GM21515 (cell line): ENCODE measurements around the gene TENM4.
"Not testable (repeated sequence)": the region's sequence is repeated elsewhere in the genome, so short reads cannot be mapped to it uniquely, and the experiment has no call there.

Source experiments
- ATAC-seq: cut with Tn5 transposase; IDR thresholded peaks from one replicate; pipeline ENCODE4 v1.9.1; 2021; ENCODE audit not compliant: unreplicated experiment

Gene TENM4

DNA sequence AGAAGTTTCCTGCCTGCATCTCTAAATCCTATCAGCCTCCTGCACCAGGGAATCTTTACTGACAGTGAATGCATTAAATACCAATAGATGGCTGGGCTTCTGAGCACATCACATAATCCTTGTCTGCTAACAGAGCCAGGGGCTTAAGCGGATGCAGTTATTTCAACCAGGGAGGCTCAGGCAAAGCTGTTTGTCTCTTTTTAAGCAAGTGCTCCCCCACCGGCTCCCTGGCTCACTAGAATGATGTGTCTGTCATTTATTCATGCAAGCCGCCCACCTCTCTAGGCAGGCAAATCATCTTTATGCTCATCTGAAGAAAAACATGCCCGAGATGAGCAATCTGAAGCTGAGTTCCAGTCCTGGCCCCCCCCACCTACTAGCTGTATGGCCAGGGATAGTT lies 182.3 kb downstream of the TENM4 start:
- ATAC-seq: no peak

DNA sequence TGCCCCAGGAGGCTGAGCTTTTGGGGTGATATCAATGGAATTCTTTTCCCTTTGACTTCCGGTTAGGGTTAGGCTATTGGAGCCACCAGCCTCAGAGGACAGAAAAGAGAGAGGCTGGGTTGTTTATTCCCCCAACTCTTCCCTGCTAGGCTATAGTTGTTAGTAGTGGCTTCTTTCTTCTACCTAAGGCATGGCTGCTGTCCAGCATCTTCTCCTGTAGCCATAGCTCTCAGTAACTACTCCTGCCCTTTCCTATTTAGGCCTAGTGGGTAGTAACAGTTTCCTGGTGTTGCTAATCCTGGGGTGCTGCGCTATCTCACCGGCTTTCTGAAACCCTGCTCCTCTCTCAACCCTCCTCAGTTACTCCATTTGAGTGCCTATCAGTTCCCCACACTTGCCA lies 184.9 kb downstream of the TENM4 start:
- no peak for ATAC-seq

DNA sequence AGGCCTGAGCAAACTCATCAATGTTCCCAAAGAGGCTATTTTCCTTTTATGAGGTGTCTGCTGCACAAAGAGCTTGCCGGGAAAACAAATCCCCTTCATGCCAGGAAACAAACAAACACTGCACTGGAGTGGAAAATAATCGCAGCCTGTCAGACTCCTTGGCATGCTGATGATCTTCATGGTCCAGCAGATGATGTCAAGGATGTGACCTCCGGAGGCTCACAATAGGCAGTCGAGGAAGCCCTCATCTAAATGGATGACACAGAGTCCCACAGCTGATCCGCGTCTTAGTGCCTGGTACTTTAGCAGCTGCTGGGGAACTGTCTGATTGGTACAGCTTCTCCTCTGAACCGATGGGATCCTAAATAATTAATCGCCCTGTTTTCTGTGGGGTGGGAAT lies 187.6 kb downstream of the TENM4 start:
- no peak for ATAC-seq

DNA sequence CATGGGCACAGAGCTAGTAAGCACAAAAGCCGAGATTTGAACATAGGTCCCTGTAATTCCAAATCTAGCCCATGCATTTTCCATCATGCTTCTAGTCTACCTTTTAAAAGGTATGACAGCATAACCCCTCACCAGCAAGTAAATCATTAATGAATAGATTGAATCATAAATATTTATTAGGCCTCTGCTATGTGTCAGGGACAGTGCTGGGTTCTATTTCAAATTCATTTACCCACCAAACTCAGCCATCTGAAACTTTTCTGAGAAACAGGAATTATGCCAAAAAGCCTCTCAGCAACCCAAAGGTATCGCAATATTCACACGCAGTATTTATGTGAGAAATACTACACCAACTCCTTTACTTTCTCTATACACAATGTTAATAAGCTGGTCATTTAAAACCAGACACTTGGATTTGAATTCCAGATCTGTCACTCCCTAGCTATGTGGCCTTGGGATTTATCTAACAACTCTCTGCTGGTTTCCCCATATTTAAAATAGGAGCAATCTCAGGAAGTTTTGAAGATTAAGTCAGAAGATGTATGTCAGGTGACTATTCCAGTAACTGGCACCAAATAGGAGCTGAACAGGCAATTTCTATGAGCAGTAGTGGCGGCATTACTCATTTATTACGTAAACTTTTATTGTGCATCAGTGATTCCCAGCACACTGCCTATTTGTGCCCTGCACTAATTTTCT lies 191.4 kb downstream of the TENM4 start:
- no peak for ATAC-seq

DNA sequence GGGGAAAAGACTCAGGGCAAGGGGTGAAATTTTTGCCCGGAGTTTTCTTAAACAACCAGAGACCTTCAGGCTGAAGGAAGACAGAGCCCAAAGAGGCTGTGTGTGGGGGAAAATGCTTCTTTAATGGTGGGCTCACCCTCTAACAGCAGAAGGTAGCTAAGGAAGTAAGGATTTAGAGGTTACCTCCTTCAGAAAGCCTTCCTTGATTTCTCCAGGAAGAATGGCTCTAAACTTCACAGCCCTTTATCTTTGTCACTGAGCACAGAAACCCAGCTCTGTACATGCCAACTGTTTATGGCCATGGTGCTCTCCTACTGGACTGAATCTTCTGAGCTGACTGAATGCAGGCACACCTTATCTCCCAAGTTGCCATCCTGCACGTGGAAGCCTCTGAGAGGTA lies 196.0 kb downstream of the TENM4 start:
- ATAC-seq: no peak

DNA sequence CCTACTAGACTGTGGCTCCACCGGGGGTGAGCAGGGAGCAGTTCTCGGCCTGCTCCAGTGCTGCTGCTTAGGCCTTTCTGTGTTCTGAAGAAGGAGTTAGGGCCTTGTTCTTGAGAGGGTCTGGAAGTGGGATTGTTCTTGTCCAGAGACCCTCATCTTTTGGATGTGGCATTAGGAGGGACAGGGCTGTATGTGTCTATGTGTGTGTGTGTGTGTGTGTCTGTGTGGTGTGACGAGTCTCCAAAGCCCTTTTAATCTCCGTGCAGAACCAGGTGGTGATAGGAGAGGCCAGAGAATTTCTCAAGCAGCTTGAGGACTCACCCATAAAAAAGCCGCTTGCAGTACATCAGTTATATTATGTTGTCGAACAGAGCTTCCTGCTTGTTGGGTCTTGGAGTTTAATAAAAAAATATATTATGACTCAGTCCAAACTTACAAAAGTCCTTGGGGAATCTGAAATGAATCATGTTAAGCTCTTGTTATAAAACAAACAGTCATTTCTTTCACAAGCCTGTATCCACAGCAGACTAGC lies 196.5 kb downstream of the TENM4 start:
- ATAC-seq: no peak

DNA sequence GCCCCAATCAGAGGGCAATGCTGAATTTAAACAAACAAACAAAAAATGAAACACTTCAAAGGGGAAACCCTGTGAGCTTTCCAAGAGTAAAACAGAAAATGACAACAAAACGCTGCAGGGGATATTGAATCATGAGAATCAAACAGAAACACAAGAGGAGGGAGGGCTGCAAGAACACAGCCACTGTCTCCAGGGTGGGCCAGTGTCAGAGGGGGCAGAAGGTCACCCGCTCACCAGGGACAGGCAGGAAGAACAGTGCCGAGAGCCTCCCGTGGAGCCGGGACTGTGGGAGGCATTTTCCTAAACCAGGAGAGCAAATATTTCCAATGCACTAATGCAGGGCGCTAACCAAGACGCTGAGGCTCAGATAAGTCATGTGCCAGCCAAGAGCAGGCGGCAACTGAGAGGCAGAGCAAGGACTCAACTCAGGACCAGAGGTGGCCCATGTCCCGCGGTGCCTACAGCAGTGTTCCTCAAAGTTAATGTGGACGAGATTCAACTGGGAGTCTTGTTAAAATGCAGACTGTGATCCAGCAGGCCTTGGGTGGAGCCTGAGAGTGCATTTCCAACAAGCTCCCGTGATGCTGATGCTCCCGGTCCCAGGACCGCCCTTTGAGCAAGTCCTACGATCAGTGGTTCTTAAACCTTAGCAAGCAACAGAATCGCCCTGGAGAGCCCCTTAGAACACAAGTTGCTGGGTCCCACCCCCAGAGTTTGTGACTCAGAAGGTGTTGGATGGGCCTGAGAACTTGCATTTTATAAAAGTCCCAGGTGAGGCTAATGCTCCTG lies 197.2 kb downstream of the TENM4 start:
- ATAC-seq: no peak

DNA sequence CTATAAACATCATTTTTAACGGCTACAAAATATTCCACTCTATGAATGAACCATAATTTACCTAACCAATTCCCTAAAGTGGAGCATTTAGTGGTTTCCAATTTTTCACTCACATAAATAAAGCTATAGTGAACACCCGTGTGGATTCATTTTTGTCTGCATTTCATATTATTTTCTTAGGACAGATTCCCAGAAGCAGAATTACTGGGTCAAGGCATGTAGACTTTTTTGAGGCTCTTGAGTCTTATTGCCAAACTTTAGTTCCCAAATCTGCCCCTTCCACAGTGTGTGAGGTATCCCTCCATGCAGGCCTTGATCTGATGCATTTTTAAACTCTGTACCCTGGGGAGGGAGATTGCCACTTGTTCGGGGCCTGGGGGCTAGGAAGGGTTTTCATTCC lies 198.2 kb downstream of the TENM4 start:
- ATAC-seq: no peak

DNA sequence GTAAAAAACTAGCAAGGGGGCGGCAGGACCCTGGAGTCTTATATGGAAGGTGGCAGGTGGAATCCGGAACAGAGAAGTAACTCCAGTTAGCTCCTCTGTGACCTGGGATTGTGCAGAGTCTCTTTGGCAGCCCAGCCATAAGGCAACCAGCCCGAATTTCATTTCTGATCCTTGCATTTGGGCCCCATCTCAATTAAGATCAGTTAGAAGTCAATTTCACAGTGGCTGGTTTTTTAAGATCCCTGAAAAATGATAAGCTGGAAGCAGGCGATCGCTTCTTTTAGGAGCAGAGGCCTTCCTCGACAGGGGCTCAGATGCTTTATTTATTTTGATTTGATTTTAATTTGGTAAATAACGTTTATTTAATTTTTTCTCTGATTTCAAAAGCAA lies 199.0 kb downstream of the TENM4 start:
- no peak for ATAC-seq

DNA sequence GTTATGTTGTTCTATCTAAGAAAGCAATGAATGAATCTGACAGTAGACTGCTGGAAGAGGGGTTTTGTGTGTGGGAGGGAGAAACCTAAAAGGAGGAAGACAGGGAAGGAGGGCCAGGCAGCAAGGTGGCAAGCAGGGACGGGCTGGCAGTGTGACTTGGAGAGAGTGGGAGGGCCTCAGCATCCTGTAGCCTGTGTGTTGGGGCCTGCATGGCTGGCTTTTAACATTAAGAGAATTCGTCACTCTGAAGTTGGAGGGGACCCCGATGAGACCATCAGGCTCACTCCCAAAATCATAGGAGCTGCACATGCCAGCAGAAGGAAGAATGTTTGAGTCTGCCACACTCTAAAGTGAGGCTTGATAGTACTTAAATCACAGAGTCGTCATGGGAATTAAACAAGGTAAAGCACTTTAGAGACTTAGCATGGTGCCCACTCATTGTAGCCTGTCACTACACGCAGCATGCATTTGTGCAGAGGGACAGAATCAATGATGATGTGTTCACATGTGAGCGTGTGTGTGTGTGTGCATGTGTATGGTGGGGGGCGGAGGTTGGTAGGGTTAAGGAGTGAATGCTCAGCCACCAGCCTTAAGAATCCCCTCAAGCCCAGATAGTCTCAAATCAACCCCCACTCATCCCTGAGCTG lies 199.5 kb downstream of the TENM4 start:
- no peak for ATAC-seq

DNA sequence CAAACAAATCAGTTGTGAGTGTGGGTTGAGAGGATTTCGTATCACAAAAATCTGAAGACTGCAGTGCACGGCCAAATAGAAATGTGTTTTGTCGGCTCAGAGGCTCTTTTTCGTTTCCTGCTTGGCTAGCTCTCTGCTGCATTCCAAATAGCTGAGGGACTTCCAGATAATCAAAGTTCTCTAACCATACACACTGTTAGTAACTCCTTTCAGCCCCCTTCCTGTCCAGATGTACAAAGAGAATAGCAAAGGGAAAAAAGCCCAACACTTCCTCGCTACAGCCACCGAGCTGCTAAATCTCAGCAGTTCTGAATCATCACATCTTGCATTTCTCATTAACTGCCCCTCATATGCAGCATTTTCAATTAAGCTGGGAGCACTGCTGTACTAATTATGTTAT lies 203.1 kb downstream of the TENM4 start:
- ATAC-seq: no peak

DNA sequence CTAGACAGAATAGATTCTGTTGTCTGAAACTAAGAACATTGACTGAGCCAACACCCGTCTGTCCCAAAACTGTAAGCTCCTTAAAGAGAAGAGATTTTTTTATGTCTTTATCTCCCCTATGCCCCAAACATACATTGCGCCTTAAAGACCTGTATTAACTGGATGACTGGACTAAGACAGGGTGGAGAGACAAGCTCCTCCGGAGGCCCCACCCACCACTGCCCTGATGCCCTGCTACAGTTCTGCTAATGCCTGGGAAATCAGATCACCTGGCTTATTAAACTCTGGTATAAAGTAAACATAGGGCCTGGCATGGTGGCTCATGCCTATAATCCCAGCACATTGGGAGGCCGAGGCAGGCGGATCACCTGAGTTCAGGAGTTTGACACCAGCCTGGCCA lies 203.7 kb downstream of the TENM4 start:
- no peak for ATAC-seq

DNA sequence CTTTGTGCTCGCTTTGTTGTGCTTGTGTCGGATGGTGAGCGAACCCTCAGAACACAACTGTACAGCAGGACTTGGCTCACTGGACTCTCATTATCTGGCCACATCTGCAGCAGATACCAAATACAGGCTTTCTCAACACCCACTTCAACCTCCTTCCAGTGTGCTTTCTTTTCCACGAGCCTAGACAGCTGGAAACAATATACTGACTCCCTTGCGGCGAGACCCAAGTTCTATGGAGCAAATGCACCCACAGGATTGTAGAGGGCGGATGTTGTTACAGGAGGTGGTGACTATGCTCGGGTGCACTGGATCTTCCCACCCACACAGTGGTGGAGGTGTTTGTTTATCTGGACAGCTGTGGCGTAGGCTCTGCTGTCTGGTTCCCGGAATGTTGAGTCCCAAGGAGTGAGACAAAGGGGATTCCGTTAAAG lies 204.3 kb downstream of the TENM4 start:
- no peak for ATAC-seq

DNA sequence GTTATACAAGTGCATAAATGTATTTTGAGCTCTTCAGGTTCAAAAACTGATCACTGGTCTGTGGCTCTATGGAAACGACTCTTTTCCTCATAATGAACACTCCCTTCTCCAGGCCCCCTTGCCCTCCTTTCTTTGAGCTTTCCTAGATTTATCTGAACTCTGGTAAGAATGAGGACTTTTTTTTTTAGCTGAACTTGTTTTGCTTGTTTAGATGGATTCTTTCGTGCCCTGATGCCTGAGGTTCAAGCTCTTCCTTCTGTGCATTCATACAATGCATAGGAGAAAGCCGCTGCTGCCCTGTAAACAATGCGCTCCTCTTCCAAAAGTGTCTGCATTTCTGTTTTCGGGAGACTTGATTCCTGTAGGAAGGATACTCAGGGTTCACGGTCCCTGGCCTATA lies 205.1 kb downstream of the TENM4 start:
- ATAC-seq: no peak

DNA sequence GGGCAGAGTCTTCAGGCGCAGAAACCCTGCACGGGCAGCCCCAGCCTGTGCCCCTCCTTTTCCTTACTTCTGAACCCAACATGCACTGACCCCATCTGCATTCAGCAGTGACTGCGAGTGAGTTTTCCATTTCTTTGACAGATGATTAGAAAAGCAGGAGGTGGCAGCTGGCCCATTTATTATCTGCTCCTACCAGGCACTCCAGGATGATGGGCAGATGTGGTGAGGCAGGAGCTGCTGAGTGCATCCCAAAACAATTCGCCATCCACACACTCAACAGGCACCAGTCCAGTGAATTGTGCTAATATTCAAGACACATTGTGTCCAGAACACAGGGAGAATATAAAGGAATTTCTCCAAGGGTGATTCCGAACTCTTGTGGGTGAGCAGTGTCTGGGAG lies 208.5 kb downstream of the TENM4 start:
- no peak for ATAC-seq

DNA sequence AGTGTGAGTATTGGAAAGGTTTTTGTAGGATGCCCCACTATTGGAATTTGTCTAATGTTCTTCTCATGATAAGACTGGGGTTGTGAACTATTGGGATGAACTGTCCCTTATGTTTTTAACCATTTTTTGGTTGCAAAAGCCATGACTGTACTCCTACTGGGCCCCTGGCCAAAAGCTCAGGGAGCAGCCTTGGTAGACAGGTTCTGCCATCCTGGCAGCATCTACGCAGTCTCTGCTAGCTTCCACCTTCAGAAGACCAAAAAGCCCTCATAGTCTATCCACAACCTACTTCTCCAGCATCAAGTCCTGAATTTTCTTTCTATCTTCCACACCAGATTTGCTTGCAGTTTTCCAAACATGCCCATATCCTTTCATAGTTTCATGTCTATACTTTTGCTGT lies 211.8 kb downstream of the TENM4 start:
- ATAC-seq: no peak

DNA sequence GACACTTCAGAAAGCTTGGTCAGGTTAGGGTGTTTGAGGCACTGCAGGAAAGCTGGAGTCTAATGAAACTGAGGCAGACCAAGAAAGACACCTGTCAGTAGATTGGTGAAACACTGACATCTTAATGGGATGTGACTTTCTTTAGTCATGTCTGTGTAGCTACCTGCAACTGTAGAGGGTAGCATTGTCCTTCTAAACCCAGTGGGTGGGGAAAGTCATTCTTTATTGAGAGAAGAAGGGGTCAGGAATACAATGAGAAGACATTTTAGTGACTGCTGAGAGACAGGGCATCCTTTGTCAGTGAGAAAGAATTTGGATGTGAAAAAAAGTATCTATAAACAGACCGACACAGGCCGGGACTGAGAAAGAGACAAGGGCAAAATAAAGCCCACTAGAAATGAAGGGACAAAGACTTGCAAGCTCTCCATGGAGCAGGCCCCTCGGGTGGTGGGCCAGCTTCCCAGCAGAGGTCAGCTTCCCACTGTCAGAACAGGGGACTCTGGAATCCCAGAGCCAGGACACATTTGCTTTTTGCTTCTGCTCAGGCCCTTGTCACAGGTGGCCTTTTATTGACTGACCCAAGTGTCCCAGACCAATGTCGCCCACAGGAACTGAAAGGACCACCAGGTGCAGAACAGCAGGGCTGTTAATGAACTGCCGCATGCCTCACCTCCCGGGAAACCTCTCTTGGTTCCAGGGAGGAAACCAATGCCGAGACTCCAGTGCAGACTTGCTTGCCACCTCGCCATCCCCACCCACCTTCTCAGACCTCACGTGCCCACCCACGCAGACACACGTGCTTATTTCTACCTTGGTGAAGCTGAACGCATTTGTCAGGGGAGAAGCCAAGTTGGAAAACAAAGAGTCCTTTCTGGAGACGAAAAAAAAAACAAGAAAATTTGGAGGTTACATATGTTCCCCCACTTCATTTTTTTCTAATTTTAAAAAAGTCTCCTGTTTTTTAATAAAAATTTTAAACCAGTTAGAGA lies 212.8 kb downstream of the TENM4 start:
- ATAC-seq: no peak

DNA sequence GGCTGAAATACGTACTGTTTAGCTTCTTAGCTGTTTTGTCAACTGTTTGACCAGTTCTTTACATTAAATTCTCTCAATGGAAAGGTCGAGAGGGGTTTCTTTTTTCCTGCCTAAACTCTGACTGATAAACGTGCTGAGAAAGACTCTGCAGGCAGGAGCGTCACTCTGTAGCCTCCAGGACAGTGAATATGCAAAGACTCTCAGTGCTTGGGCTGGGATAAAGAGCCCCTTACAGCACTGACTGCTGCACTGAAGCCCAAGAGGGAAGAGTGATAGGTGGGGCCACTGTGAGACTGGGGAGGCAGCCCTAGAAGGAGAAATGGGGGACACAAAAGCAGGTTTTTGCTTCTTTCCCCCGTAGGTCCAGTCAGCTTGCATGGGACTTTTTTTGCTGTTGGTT lies 213.5 kb downstream of the TENM4 start:
- no peak for ATAC-seq

DNA sequence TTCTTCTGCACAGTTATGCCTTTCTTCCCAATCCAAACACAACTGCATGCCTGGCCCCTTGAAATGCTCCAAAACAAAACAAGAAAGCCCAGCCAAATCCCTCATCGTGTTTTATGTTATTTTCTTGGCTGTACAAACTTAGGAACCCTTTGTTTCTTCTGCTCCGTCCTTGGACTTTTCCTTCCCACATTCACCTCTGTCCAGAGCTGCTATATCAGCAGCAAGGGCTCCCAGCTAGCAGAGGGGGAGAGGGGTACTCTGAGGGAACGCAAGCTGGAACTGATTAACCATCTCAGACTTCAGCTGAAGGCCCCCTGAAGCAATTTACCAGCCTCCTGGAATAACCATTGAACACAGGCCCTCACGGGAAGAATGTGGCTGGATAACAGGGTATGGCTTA lies 214.7 kb downstream of the TENM4 start:
- no peak for ATAC-seq

DNA sequence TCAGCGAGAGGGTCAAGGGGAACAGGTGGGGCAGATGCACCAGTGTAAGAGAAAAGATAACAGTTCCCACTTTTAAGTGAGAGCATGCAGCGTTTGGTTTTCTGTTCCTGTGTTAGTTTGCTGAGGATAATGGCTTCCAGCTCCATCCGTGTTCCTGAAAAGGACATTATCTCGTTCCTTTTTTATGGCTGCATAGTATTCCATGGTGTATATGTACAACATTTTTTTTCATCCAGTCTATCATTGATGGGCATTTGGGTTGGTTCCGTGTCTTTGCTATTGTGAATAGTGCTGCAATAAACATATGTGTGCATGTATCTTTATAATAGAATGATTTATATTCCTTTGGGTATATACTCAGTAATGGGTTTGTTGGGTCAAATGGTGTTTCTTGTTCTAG lies 218.7 kb downstream of the TENM4 start:
- not testable (repeated sequence) for ATAC-seq
